HEK293T (cell line): ENCODE data around the gene CD209.

Experiments used
- BHLHE40 ChIP-seq: fragments of 450-650 bp; IDR thresholded peaks from 2 replicates; pipeline ENCODE4 v1.6.1; 2016; ENCODE audit warnings: mild to moderate bottlenecking, moderate library complexity, borderline replicate concordance
- LEF1 ChIP-seq: fragments of 450-650 bp; IDR thresholded peaks from 2 replicates; pipeline ENCODE4 v1.6.1; 2017; ENCODE audit warnings: mild to moderate bottlenecking, borderline replicate concordance
- NFRKB ChIP-seq: fragments of 450-650 bp; IDR thresholded peaks from 2 replicates; pipeline ENCODE4 v1.6.1; 2016; ENCODE audit warnings: mild to moderate bottlenecking, moderate library complexity
- SP1 ChIP-seq: fragments of 450-650 bp; IDR thresholded peaks from 2 replicates; pipeline ENCODE4 v1.6.1; 2017
- SUZ12 ChIP-seq: fragments of 450-650 bp; IDR thresholded peaks from 2 replicates; pipeline ENCODE4 v1.6.1; 2016; ENCODE audit warnings: mild to moderate bottlenecking
- TARDBP ChIP-seq: fragments of 450-650 bp; IDR thresholded peaks from 2 replicates; pipeline ENCODE4 v1.6.1; 2016

GRCh38 chr19:7697721-7698287, 49.5 kb downstream of the CD209 start:
- TF ChIP-seq SP1, result no peak
- no peak for TF ChIP-seq TARDBP
- no peak for TF ChIP-seq SUZ12
- TF ChIP-seq BHLHE40, result no peak
- TF ChIP-seq NFRKB, result no peak
- no peak for TF ChIP-seq LEF1
